H1 (cell line): ENCODE measurements around the gene TMEM151B. TPM values are rescaled to one million over a fixed set of nuclear protein-coding genes. Genes with fewer than 3 reads are reported as not detected.

Experiments
- CTCF ChIA-PET: fragments of 300-600 bp; sonication (Branson Sonifier 250); formaldehyde crosslinking; loops from one replicate; lab custom pipeline; 2021; ENCODE audit not compliant: partially characterized antibody; lab: Charles Lee
- POLR2A ChIA-PET: fragments of 300-600 bp; sonication (Branson Sonifier 250); formaldehyde crosslinking; loops from one replicate; lab custom pipeline; 2021; ENCODE audit warnings: inconsistent platforms; ENCODE audit not compliant: partially characterized antibody; lab: Charles Lee
- DNase-seq, 2 experiments: peaks; one replicate each; pipeline versions ENCODE4 v3.0.0 to v3.0.0-alpha.2; 2010 to 2022; ENCODE audit warnings: low spot score in 2 of 2, low read depth in 1 of 2, mixed read lengths in 1 of 2
- FAIRE-seq: peaks from 2 replicates; lab custom pipeline; 2011; peaks lifted over from hg19 to GRCh38; lab: Jason Lieb, UNC
- H2AFZ ChIP-seq: 2 replicates; pipeline ENCODE4 v1.8.1; 2012; ENCODE audit warnings: low read length, inconsistent platforms
- H2AK5ac ChIP-seq: 2 replicates; pipeline ENCODE4 v1.6.1; 2013; ENCODE audit warnings: low read depth, low read length
- H2BK120ac ChIP-seq: replicated peaks from 2 replicates; pipeline ENCODE3; 2013; ENCODE audit warnings: low read depth, low read length, inconsistent platforms
- H2BK12ac ChIP-seq: 2 replicates; pipeline ENCODE4 v1.6.1; 2013; ENCODE audit warnings: low read depth, low read length
- H2BK15ac ChIP-seq: 2 replicates; pipeline ENCODE4 v1.6.1; 2013; ENCODE audit warnings: low read length
- H2BK20ac ChIP-seq: 2 replicates; pipeline ENCODE4 v1.6.1; 2013; ENCODE audit warnings: low read length
- H2BK5ac ChIP-seq: 2 replicates; pipeline ENCODE4 v1.6.1; 2013; ENCODE audit warnings: low read depth, low read length
- H3K14ac ChIP-seq: 2 replicates; pipeline ENCODE4 v1.6.1; 2013; ENCODE audit warnings: inconsistent platforms; ENCODE audit not compliant: insufficient read length
- H3K18ac ChIP-seq: 2 replicates; pipeline ENCODE4 v1.6.1; 2013; ENCODE audit warnings: low read length; ENCODE audit errors: extremely low read depth
- H3K23ac ChIP-seq: 2 replicates; pipeline ENCODE4 v1.6.1; 2013; ENCODE audit warnings: inconsistent platforms; ENCODE audit not compliant: insufficient read length
- H3K23me2 ChIP-seq: 2 replicates; pipeline ENCODE4 v1.6.1; 2013; ENCODE audit warnings: low read depth, low read length
- H3K27ac ChIP-seq: 2 replicates; pipeline ENCODE4 v1.6.1; 2011; ENCODE audit warnings: low read depth, low read length, inconsistent platforms
- H3K27me3 ChIP-seq, 4 experiments: replicated peaks in 1 of 4; 1 replicate in 1 of 4; 2 replicates in 3 of 4; pipeline versions ENCODE4 v1.6.1 to v1.8.1; 2011 to 2013; ENCODE audit warnings: low read length in 3 of 4, mild to moderate bottlenecking in 3 of 4, inconsistent platforms in 2 of 4, mixed read lengths in 2 of 4, moderate library complexity in 1 of 4; ENCODE audit not compliant: control insufficient read depth in 3 of 4, insufficient read depth in 3 of 4; ENCODE audit errors: extremely low read depth in 1 of 4
- H3K36me3 ChIP-seq, 4 experiments: 2 replicates each; pipeline versions ENCODE4 v1.6.1 to v1.8.1; 2011 to 2013; ENCODE audit warnings: mild to moderate bottlenecking in 4 of 4, low read length in 3 of 4, moderate library complexity in 2 of 4, control low read depth in 1 of 4, inconsistent platforms in 1 of 4; ENCODE audit not compliant: insufficient read depth in 4 of 4, control insufficient read depth in 2 of 4
- H3K4ac ChIP-seq: replicated peaks from 2 replicates; pipeline ENCODE3; 2013; ENCODE audit warnings: low read length, low read depth, mixed read lengths, inconsistent platforms; ENCODE audit not compliant: insufficient read length
- H3K4me1 ChIP-seq, 4 experiments: replicated peaks in 1 of 4; 1 replicate in 1 of 4; 2 replicates in 3 of 4; pipeline versions ENCODE4 v1.6.1 to v1.8.1; 2011 to 2013; ENCODE audit warnings: low read length in 3 of 4, inconsistent platforms in 2 of 4, mixed read lengths in 1 of 4; ENCODE audit not compliant: insufficient read depth in 4 of 4, control insufficient read depth in 3 of 4
- H3K4me2 ChIP-seq, 2 experiments: 2 replicates each; pipeline versions ENCODE4 v1.6.1 to v1.8.1; 2011 to 2013; ENCODE audit warnings: low read depth in 2 of 2, low read length in 2 of 2, control low read depth in 1 of 2, inconsistent platforms in 1 of 2, mild to moderate bottlenecking in 1 of 2; ENCODE audit not compliant: insufficient read depth in 1 of 2
- H3K4me3 ChIP-seq, 4 experiments: fragments of 200-600, 300-600 bp in 1 of 4; sonication (generic), shearing (Covaris generic), sonication (Bioruptor Twin) in 1 of 4; 2 replicates each; pipeline versions ENCODE4 v1.5.1 to v1.8.1; 2011 to 2016; ENCODE audit warnings: low read length in 4 of 4, low read depth in 3 of 4, control low read depth in 2 of 4, inconsistent platforms in 2 of 4, mild to moderate bottlenecking in 2 of 4, mixed read lengths in 1 of 4, moderate library complexity in 1 of 4; ENCODE audit not compliant: insufficient read depth in 2 of 4; ENCODE audit errors: extremely low read depth in 1 of 4
- H3K56ac ChIP-seq: replicated peaks from 2 replicates; pipeline ENCODE3; 2013; ENCODE audit warnings: low read depth, mild to moderate bottlenecking, mixed read lengths, low read length, inconsistent platforms; ENCODE audit not compliant: insufficient read length
- H3K79me1 ChIP-seq: 2 replicates; pipeline ENCODE4 v1.6.1; 2013; ENCODE audit warnings: low read depth, low read length, control low read depth
- H3K79me2 ChIP-seq, 2 experiments: 2 replicates each; pipeline versions ENCODE4 v1.6.1 to v1.8.1; 2012 to 2013; ENCODE audit warnings: low read length in 2 of 2, mild to moderate bottlenecking in 2 of 2, inconsistent platforms in 1 of 2; ENCODE audit not compliant: insufficient read depth in 2 of 2, control insufficient read depth in 1 of 2
- H3K9ac ChIP-seq, 4 experiments: replicated peaks in 1 of 4; 1 replicate in 1 of 4; 2 replicates in 3 of 4; pipeline versions ENCODE4 v1.6.1 to v1.8.1; 2011 to 2013; ENCODE audit warnings: low read depth in 3 of 4, low read length in 3 of 4, control low read depth in 2 of 4, mild to moderate bottlenecking in 2 of 4, moderate library complexity in 2 of 4, inconsistent platforms in 1 of 4; ENCODE audit errors: extremely low read depth in 1 of 4
- H3K9me3 ChIP-seq, 2 experiments: 2 replicates each; pipeline versions ENCODE4 v1.6.1 to v1.8.1; 2012 to 2013; ENCODE audit warnings: mild to moderate bottlenecking in 2 of 2, moderate library complexity in 2 of 2, control low read depth in 1 of 2, inconsistent platforms in 1 of 2, low read depth in 1 of 2, low read length in 1 of 2, mixed read lengths in 1 of 2; ENCODE audit not compliant: insufficient read depth in 2 of 2
- H4K20me1 ChIP-seq, 2 experiments: replicated peaks in 1 of 2; 2 replicates each; pipeline versions ENCODE3 to v1.8.1; 2011 to 2013; ENCODE audit warnings: inconsistent platforms in 2 of 2, low read length in 2 of 2, mild to moderate bottlenecking in 1 of 2; ENCODE audit not compliant: insufficient read depth in 2 of 2, control insufficient read depth in 1 of 2
- H4K5ac ChIP-seq: 2 replicates; pipeline ENCODE4 v1.6.1; 2013; ENCODE audit warnings: low read length, low read depth, mixed read lengths, inconsistent platforms; ENCODE audit not compliant: insufficient read length
- H4K8ac ChIP-seq: 2 replicates; pipeline ENCODE4 v1.8.0; 2013; ENCODE audit warnings: mild to moderate bottlenecking, moderate library complexity, low read length, inconsistent platforms; ENCODE audit not compliant: insufficient read depth; ENCODE audit errors: extremely low read depth
- H4K91ac ChIP-seq: replicated peaks from 2 replicates; pipeline ENCODE3; 2013; ENCODE audit warnings: low read length, mixed read lengths, inconsistent platforms; ENCODE audit not compliant: insufficient read length
- ATF3 ChIP-seq: IDR thresholded peaks from 2 replicates; pipeline ENCODE4 v1.6.1; 2011; ENCODE audit warnings: low read depth, mild to moderate bottlenecking, low read length; ENCODE audit not compliant: insufficient read depth
- GABPA ChIP-seq: IDR thresholded peaks from 2 replicates; pipeline ENCODE4 v1.6.1; 2011; ENCODE audit warnings: mild to moderate bottlenecking, low read length, moderate library complexity, borderline replicate concordance; ENCODE audit not compliant: insufficient read depth
- RAD21 ChIP-seq, 2 experiments: IDR thresholded peaks in 1 of 2; conservative IDR thresholded peaks in 1 of 2; 2 replicates each; pipeline ENCODE4 v1.6.1; 2011; ENCODE audit warnings: low read depth in 2 of 2, low read length in 2 of 2, improper control_type of control experiment in 1 of 2, inconsistent platforms in 1 of 2, mild to moderate bottlenecking in 1 of 2, moderate library complexity in 1 of 2
- WGBS, 2 experiments: shearing (Covaris generic) in 1 of 2; methylation state at CpG; one replicate each; pipeline versions ENCODE4 v1.1.6 to v1.1.7; 2013 to 2015; ENCODE audit warnings: low lambda C conversion rate in 2 of 2, mixed read lengths in 2 of 2, inconsistent platforms in 1 of 2, low coverage in 1 of 2, missing lambda C conversion rate in 1 of 2; ENCODE audit not compliant: insufficient replicate concordance in 2 of 2, insufficient coverage in 1 of 2, insufficient read length in 1 of 2; ENCODE audit errors: extremely low coverage in 1 of 2, missing lambda C conversion rate in 1 of 2; 5-methylcytosine and 5-hydroxymethylcytosine counted together
- polyA plus RNA-seq, 7 experiments: library from polyadenylated mRNA; depleted of rRNA in 3 of 7; stranded (reverse) in 5 of 7; unstranded in 2 of 7; fragments of >200 nt in 5 of 7; fragments of 200-250 nt in 2 of 7; gene quantifications; 1 replicate in 5 of 7; 2 replicates in 1 of 7; 4 replicates in 1 of 7; pipeline versions ENCODE4 v1.2.1 to v1.2.3, GENCODE V29; 2011 to 2013; ENCODE audit warnings: missing spikeins in 2 of 7, mixed read lengths in 2 of 7
- total RNA-seq: library from RNA; stranded (reverse); fragmentation: NEBNext Ultra II Directional; extraction: Animal tissue kit (Norgen Biotek cat#: 25700); gene quantifications from 2 replicates; pipeline ENCODE4 v1.2.1, GENCODE V29; 2021

Gene TMEM151B
- total and polyA plus RNA-seq, 2 of the 8 experiments (the other 6 are each of a cell fraction or from before 2014, with no cell fraction given) = 8.0 to 15.5 TPM

- Histone ChIP-seq H3K18ac (no peak overlapping the region), H2AFZ (no peak overlapping the region), H3K14ac (no peak overlapping the region), H3K4me1 (peaks cover 2 to 6% (median 3%) of the 10 kb centered on the region in 4 experiments; a peak in 6 of 7 replicates), H3K4ac (no peak overlapping the region), H2BK20ac (no peak overlapping the region), H4K5ac (no peak overlapping the region), H3K4me3 (no peak overlapping the region), H4K91ac (no peak overlapping the region), H4K20me1 (peaks cover 0 to 2% of the 10 kb centered on the region in 2 experiments), H3K9me3 (no peaks in the 10 kb centered on the region), H3K23ac (no peak overlapping the region), H2BK5ac (no peak overlapping the region), H3K27me3 (no peaks in the 10 kb centered on the region), H3K23me2 (peaks cover 4% of the 10 kb centered on the region), H2AK5ac (no peak overlapping the region), H3K4me2 (no peak overlapping the region; a peak in 1 of 4 replicates), H3K27ac (no peak overlapping the region), H2BK12ac (no peak overlapping the region), H3K9ac (no peak overlapping the region), H2BK15ac (no peak overlapping the region), H3K79me1 (peaks cover 3% of the 10 kb centered on the region; the same call in 1 of the 2 replicates), H3K36me3 (peaks cover 13 to 44% (median 39%) of the 10 kb centered on the region in 4 experiments), H3K56ac (no peak overlapping the region), H4K8ac (no peak overlapping the region), H2BK120ac (no peak overlapping the region), H3K79me2 (peaks cover 0 to 13% of the 10 kb centered on the region in 2 experiments; a peak in 2 of 4 replicates)
- FAIRE-seq (no peak), DNase-seq (no peak)
- WGBS, 2 experiments = 92% methylated on average over 2 of the region's 2 CpGs; no CpG with 5 or more reads in 1 of the 2 experiments
- ChIA-PET CTCF (interaction anchor here (0.6 to 13.9 kb wide), 9 partner anchors 9 to 215 kb away, joined by 3 to 330 read pairs (median 3); partner anchors contain the start of genes NFKBIE and TMEM151B), POLR2A (interaction anchor here (1.8 to 5.6 kb wide), 6 partner anchors 12 to 65 kb away, joined by 5 to 80 read pairs (median 10); partner anchors contain the start of gene HSP90AB1)
- no peak for TF ChIP-seq ATF3
- TF ChIP-seq GABPA = no peak
- TF ChIP-seq RAD21 (IDR thresholded peaks at IDR 0.05 in 1 of 2, conservative IDR thresholded peaks at IDR 0.05 in 1 of 2; ENCODE audit: low read depth in 2 of 2, low read length in 2 of 2) = no peak
Measured at GRCh38 chr6:44311304-44311703, 41.1 kb downstream of the TMEM151B start.
